GM11168 (cell line): Measurements from ENCODE around the gene PRIM1.

ENCODE experiments used
- in situ Hi-C: fragments of 300-500 bp; cut with MboI; formaldehyde crosslinking; loops from one replicate; pipeline ENCODE4 v1.12.0; 2022; ENCODE audit warnings: low sequenced_read_pairs; ENCODE audit not compliant: unreplicated experiment

PRIM1 gene

DNA sequence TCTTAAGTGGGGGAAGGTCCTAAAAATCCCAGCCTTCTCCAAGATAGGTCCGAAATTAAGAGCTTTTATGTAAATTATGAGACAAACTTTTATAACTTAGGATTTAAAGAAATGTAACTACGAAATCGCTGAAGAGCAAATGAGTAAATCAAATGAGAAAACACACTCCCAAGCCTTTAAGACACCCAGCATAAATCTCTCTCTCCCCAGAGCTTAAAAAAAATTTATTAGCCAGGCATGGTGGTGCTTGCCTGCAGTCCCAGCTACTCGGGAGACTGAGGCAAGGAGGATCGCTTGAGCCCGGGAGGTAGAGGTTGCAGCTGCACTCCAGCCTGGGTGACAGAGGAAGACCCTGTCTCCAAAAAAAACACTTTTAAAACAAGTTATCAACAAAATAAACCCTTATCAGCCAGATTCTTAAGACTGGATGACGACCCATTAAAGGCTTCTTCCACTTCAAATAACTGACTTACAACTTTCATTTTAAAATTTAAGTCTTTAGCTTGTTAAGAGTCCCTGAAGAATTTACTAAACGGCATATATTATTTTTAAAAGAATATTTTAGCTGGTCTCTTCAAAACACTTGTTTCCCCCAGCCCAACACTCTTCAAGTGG, 67.3 kb downstream of the PRIM1 start:
- in situ Hi-C loops = no loop called here

DNA sequence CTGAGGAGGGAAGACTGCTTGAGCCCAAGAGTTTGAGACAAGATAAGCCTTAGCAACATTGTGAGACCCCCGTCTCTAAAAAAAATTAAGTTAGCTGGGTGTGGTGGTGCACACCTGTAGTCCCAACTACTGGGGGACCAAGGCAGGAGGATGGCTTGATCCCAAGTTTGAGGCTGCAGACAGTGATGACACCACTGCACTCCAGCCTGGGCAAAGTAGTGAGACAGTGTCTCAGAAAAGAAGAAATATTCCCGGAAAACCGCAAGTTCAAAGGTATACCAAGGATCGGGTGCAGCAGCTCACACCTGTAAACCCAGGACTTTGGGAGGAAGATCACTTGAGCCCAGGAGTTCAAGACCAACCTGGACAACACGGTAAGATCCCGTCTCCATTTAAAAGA, 69.8 kb downstream of the PRIM1 start:
- in situ Hi-C loops = no loop called here
